GM18873 (cell line): ENCODE results near the gene LTBR.
A peak's percentile ranks its signal among the peaks of the same experiment; 100 is the strongest.
"Not testable (repeated sequence)": the region's sequence is repeated elsewhere in the genome, so short reads cannot be mapped to it uniquely, and the experiment has no call there.

Experiments
- ATAC-seq: cut with Tn5 transposase; IDR thresholded peaks from one replicate; pipeline ENCODE4 v1.9.1; 2021; ENCODE audit warnings: mild to moderate bottlenecking, moderate library complexity, moderate number of reproducible peaks; ENCODE audit not compliant: unreplicated experiment, low FRiP score

The LTBR gene

GRCh38 chr12:6420364-6420763, 36.4 kb downstream of the LTBR start:
- no peak for ATAC-seq

DNA sequence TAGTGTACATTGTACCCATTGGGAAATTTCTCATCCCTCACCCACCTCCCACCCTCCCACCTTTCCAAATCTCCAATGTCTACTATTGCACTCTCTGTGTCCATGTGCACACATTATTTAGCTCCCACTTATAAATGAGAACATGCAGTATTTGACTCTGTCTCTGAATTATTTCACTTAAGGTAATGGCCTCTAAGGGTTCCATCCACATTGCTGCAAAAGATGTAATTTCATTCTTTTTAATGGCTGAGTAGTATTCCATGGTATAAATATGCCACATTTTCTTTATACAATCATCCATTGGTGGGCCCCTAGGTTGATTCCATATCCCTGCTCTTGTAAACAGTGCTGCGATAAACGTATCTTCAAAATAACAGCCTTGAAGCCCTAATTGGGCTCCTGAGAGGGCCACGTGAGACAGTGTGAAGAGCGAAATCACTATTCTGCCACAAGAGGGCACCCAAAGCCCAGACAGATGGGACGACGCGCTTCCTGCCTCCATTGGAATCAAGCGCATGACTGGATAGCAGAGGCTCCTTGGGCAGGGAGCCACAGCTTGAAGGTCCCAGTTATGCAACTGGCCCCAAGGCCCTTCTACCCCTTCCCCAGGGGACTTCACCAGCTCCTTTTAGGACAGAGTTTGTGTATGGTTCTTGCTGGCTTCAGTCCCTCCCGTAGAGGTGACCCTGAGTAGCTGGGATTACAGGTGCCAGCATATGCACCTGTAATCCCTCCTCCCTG, 39.5 kb downstream of the LTBR start:
- no peak for ATAC-seq

GRCh38 chr12:6424008-6424347, 40.0 kb downstream of the LTBR start:
- ATAC-seq: no peak

DNA sequence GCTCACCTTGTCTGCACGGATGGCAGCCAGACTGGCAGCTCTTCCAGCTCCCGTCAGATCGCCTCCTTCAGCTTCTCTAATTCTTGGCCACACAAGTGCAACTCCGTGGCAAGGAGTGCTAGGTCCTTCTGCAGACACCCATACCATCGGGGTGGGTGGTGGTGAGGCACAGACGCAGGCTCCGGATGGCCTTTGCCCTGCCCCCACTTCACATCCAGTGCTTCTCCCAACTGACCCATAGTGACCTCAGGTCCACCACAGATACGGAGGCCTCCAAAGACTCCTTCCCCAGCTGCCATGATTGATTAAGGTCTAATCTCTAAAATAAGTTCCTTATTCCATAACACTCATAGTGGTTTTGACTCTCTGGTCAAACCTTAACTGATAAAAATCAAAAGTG, 40.9 kb downstream of the LTBR start:
- ATAC-seq: no peak

GRCh38 chr12:6425590-6426531, 41.9 kb downstream of the LTBR start:
- no peak for ATAC-seq

DNA sequence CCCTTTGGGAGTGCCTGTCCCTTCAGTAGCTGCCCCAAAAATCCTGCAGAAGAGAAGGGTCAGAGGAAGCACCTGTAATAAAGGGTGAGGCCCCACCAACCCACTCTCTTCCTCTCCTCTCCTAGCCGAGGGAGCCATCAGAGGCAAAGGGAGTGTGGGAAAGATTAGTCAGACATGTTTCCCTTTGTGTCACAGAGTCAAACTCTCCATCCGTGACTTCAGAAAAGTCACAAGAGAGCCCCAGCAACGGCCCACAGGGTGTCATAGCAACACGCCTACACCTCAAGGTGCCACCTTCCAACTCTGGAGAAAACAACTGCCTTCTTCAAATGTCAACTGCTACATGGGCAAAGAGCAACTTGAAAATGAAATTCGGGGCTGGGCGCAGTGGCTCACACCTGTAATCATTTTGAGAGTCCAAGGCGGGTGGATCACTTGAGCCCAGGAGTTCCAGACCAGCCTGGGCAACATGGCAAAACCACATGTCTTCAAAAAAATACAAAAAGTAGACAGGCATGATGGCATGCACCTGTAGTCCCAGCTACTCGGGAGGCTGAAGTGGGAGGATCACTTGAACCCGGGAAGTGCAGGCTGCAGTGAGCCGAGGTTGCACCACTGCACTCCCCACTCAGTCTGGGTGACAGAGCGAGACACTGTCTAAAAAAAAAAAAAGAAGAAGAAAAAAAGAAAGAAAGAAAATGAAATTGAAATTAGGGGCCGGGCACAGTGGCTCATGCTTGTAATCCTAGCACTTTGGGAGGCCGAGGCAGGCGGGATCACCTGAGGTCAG, 43.1 kb downstream of the LTBR start:
- ATAC-seq: peak; percentile 53

- ATAC-seq: not testable (repeated sequence)
These were observed 43.8 kb downstream of the LTBR start for GRCh38 chr12:6427796-6428195.

DNA sequence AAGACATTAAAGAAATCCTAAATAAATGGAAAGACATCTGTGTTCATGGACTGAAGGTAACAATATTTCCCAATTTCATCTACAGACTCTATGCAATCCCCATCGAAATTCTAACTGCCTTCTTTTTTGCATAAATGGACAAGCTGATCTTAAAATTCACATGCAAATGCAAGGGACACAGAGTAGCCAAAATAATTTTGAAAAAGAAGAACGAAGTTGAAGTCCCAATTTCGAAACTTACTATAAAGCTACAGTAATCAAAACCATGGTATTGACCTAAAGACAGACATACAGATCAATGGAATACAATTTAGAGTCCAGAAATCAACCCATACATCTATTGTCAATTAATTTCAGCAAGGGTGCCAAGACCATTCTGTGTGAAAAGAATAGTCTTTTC, 44.4 kb downstream of the LTBR start:
- ATAC-seq: no peak

DNA sequence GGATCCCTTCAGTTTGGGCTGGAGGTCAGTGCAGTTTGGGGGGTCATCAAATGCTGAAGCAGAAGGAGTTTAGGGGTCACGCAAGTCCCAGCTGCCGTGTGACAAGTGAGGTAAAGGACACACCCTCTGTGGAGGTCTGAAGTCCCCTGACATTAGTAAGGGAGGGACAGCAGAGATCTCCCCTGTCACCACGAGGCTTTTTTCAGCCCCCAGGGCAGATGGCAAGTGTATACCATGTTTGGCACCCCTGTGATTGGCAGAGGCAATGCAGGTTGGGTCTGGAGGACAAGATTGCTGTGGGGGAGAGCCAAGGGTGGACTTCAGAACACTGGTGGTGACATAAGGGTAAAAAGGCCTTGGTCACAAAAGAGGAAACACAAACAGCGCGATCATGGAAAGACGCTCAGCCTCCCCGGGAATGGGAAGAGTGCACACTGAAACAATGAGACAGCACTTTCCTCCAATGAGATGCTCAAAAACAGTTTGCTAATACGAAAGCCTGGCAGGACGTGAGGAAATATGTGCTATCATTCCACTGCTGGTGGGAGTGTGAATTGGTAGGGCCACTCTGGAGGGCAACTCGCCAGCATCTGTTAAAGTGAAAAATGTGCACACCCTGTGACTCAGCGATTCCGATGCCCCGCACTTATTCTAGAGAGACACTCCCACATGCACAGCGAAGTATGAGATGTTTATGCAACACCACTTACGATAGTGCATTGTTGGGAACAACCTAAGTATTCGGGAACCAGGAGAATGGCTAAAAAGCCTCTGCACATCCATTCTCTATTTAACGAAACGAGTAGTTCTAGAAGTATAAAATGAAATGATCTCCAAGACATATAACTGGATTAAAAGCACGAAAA, 46.4 kb downstream of the LTBR start:
- no peak for ATAC-seq

- ATAC-seq: no peak
These were observed 49.0 kb downstream of the LTBR start for GRCh38 chr12:6432991-6433390.

GRCh38 chr12:6434205-6435140, 50.5 kb downstream of the LTBR start:
- ATAC-seq: no peak

GRCh38 chr12:6435961-6436715, 52.2 kb downstream of the LTBR start:
- ATAC-seq: no peak

DNA sequence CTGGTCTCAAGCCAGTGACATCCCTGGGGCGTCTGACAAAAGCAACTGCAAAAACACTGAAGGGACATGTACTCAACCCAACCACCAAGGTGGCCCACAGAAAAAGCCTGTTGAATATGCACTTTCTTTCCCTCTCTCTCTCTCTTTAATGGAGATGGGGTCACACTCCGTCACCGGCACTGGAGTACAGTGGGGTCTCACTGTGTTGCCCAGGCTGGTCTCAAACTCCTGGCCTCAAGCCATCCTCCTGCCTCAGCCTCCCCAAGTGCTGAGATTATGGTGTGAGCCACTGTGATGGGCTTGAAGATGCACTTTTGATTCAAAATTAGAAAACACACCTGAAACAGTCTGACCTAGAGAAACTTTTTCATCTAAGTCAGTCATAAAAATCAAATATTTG, 53.6 kb downstream of the LTBR start:
- ATAC-seq: no peak

DNA sequence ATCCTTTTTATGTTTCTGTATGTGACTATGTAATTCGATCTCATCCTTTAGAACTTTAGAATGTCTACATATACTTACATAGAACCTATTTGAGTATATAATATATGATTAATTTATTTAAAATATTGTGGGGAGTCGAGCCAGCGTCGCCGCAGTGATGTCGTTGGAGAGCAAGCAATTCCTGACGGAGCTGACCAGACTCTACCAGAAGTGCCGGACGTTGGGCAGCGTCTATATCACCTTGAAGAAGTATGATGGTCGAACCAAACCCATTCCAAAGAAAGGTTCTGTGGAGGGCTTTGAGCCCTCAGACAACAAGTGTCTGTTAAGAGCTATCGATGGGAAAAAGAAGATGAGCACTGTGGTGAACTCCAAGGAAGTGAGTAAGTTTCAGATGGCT, 54.4 kb downstream of the LTBR start:
- ATAC-seq: no peak

- ATAC-seq: no peak
These were observed 56.4 kb downstream of the LTBR start for GRCh38 chr12:6440391-6440790.
